Measurements from ENCODE around the gene TMOD4.

Gene TMOD4

DNA sequence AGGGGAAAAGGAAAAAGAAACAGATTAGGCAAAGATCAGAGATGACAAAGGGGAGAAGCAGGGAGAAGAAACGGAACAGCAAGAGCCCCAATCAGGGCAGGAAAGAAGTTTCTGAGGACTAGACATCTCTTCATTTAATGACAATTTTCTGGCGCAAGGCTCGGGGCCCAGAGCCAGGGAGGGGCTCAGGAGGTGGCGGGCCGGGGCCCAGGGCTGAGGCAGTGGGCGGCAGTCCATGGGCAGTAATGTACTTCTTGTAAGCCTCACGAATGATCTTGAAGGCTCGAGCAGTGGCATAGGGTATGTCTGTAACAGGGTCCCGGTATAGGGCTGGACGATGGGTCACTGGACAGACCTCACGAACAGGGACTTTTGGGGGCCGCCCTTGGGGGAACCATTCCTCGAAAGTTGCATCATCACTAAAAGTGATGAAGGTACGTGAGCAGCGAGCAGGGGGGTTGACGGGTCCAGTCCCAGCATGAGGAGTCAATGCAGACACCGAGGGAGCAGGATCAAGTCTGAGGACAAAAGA is 799 bp upstream of the TMOD4 start:
- Histone ChIP-seq H3K9ac (no peak overlapping the region), H3K36me3 (peaks cover 94% of the 10 kb centered on the region), H3K27me3 (no peaks in the 10 kb centered on the region), H3K4me3 (no peak overlapping the region), H3K27ac (no peak overlapping the region), H3K4me2 (no peak overlapping the region), H4K20me1 (no peaks in the 10 kb centered on the region), H3K4me1 (no peaks in the 10 kb centered on the region), H3K9me3 (no peaks in the 10 kb centered on the region)
- no peak for TF ChIP-seq Cebpa-rat (IDR thresholded peaks at IDR 0.05)

DNA sequence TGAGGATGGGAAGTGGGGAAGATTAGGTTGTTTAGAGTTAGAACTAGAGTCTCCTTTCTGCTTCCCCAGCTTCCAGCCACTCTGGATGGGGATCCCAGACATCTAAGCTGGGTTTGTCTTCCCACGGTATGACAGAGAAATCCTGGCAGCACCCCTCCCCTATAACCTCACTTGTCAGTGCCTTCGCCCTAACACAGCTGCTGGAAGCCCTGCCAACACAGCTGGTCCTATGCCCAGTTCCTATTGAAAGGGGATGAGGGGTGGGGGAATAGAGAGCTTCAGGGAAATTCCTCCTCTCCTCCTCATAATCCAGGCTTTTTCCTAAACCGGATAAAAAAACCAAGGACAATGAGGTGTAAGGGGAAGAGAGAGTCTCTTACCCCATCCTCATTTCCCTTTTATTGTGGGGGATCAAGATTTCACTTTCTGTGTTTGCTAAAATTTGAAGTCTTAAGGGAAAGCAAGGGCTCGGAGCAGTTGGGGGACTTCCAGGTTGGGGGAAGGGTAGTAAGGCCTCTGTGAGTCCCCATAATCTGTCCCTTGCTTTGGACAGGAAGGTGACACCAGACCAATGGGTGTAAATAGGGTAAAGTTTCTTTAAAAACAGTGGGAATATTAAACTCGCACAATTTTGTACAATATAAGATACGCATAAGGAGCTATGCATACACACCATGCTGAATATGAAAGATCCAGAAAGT is 590 bp downstream of the TMOD4 start:
- no peak for TF ChIP-seq Cebpa-rat (IDR thresholded peaks at IDR 0.05)
- Histone ChIP-seq H3K9ac (no peak overlapping the region), H3K4me1 (no peaks in the 10 kb centered on the region), H3K4me2 (no peak overlapping the region), H3K9me3 (no peaks in the 10 kb centered on the region), H3K27me3 (no peaks in the 10 kb centered on the region), H3K36me3 (peaks cover 94% of the 10 kb centered on the region), H3K27ac (no peak overlapping the region), H3K4me3 (no peak overlapping the region), H4K20me1 (no peaks in the 10 kb centered on the region)

DNA sequence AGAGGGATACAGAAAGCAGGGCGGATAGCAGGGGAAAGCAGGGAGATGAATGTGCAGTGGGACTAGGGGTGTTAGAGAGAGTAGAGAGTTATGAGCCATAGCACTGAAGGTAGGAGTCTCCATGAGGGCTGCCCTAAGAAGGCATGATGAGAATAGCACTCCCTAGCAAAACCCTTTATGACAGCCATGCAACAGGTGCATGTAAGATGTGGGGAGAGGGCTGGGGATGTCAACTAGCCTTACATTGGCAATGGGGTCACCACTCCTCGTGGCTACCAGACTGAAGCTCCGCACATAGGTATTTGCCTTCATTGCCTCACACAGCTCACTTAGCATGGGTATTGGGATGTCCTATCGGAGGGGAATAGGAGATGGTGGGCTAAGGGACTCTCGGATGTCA is 4.6 kb downstream of the TMOD4 start:
- Histone ChIP-seq H3K36me3 (peaks cover 85% of the 10 kb centered on the region), H3K27me3 (no peaks in the 10 kb centered on the region), H3K9ac (no peak overlapping the region), H3K4me2 (no peak overlapping the region), H3K9me3 (no peaks in the 10 kb centered on the region), H3K27ac (no peak overlapping the region), H4K20me1 (no peaks in the 10 kb centered on the region), H3K4me3 (no peak overlapping the region), H3K4me1 (peaks cover 11% of the 10 kb centered on the region)
- TF ChIP-seq Cebpa-rat (IDR thresholded peaks at IDR 0.05) = no peak

DNA sequence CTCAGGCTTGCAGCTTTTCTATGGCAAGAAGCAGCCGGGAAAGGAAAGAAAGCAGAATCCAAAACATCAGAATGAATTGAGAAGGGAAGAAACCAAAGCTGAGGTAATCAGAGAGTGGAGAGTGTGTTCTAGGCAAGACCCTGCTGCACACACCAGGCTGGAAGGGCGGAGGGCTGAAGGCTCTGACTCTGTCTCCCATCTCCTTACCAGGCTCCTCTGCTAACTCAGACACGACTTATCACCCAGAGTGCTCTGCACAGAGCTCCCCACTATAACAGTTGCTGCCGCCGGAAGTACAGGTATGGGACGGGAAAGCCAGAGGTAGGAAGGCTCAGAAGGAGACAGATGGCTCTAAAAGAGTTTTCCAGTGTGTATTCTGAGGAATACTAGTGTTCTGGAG is 8.7 kb downstream of the TMOD4 start:
- 0 out of 2 replicates have a peak overlapping the region, but pooled peaks have one; percentile 79 for H3K27ac ChIP-seq
- peak overlapping the region; percentile 85 for H3K4me2 ChIP-seq
- H4K20me1 ChIP-seq = no peaks in the 10 kb centered on the region
- peak overlapping the region; percentile 88 for H3K9ac ChIP-seq
- TF ChIP-seq Cebpa-rat (IDR thresholded peaks at IDR 0.05) = no peak
- H3K4me3 ChIP-seq = peak overlapping the region; percentile 79
- peaks cover 48% of the 10 kb centered on the region for H3K36me3 ChIP-seq
- H3K9me3 ChIP-seq = no peaks in the 10 kb centered on the region
- no peaks in the 10 kb centered on the region for H3K27me3 ChIP-seq
- peaks cover 33% of the 10 kb centered on the region for H3K4me1 ChIP-seq

DNA sequence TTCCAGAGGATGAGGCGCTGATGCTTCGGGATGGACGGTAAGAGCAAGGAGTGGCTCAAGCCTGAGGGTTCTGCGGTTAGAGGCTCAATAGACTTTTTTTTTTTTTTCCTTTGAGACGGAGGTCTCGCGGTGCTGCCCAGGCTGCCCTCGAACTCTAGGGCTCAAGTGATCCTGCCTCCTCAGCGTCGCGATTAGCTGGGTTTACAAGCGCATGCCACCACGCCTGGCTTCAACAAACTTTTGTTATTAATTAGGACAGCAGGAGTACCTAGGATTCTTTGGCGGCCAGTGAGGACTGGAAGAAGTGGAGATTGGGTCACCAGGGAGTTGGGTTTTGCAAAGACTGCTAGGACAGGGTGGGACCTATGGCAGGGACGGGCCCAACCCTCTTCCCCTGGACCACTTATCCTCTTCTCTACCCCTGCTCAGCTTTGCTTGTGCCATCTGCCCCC is 9.2 kb downstream of the TMOD4 start:
- Histone ChIP-seq H3K36me3 (peaks cover 47% of the 10 kb centered on the region), H3K27ac (peak overlapping the region; percentile 79), H4K20me1 (no peaks in the 10 kb centered on the region), H3K4me2 (peak overlapping the region; percentile 85), H3K27me3 (no peaks in the 10 kb centered on the region), H3K4me1 (peaks cover 33% of the 10 kb centered on the region), H3K9me3 (no peaks in the 10 kb centered on the region), H3K4me3 (peak overlapping the region; percentile 79), H3K9ac (peak overlapping the region; percentile 88)
- no peak for TF ChIP-seq Cebpa-rat (IDR thresholded peaks at IDR 0.05)

DNA sequence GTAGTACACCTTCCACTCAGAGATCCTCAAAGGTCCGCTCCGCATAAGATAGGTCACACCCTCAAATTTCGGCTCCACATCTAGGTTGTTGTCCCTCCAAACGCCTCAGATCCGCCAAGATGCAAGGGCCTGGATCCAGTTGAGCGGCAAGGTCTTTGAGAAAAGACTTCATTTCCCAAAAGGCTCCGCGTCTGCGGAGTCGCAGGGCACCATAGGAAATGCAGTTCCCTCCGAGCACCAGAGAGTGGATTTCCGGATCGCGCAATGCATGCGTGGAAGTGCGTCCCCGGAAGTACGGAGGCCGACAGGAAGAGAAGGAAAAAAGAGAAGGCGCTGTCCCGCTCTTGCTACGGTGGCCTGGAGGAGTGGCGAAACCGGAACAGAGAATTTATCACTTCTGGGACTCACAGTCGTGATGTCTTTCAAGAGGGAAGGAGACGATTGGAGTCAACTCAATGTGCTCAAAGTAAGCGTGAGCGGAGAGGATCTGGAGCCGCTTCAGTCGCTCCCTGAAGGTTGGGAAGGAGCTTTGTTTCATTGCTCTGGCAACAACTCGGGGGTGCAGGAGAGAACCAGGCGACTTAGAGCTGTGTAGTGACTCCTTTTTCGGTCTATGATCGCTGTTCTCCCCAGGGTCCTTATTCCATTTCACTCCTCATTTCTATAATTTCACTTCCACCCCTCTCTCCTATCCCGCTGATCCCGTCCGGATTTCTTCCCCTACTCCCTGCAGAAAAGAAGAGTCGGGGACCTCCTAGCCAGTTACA is 9.9 kb downstream of the TMOD4 start, which contains the start of the genes LYSMD1 and SCNM1:
Gene LYSMD1 (minus strand): TSS at position 165 of the 767 bp plus-strand sequence. CDS start 644 bp downstream, outside the sequence.
Gene SCNM1 (plus strand): TSS at position 407 of the 767 bp plus-strand sequence. CDS start 9 bp downstream, at position 416.
- Histone ChIP-seq H4K20me1 (no peaks in the 10 kb centered on the region), H3K4me2 (peak within 1 kb of the TSS; percentile 85), H3K27me3 (no peaks in the 10 kb centered on the region), H3K9ac (peak within 1 kb of the TSS; percentile 88), H3K36me3 (peaks cover 45% of the 10 kb centered on the region), H3K4me3 (peak within 1 kb of the TSS; percentile 79), H3K27ac (peak within 1 kb of the TSS; percentile 79), H3K9me3 (no peaks in the 10 kb centered on the region), H3K4me1 (peaks cover 33% of the 10 kb centered on the region)
- no peak for TF ChIP-seq Cebpa-rat (IDR thresholded peaks at IDR 0.05)

DNA sequence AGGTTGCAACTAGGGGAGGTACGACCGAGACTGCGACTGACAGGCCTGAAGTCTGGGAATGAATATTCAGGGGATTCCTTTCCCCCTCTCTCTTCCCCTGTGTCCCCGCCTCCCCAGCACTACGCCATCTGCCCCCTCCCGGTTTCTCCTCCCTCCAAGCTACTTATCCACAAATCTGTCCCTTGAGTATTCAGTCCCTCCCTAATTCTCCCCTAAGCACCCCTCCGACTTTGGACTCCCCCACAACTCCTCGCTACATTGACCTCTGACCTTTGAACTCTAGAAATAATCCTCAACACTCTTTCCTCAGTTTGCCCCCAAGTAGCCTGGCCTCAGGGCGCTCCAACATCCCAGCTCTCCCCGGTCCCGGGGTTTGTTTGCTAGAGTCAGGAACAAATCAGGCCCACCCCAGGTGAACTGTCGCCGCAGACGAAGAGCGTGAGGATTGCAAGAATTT is 10.5 kb downstream of the TMOD4 start:
- Histone ChIP-seq H3K27ac (peak overlapping the region; percentile 73), H3K27me3 (no peaks in the 10 kb centered on the region), H3K9me3 (no peaks in the 10 kb centered on the region), H3K36me3 (peaks cover 45% of the 10 kb centered on the region), H3K4me2 (peak overlapping the region; percentile 85), H4K20me1 (no peaks in the 10 kb centered on the region), H3K4me1 (peaks cover 39% of the 10 kb centered on the region), H3K9ac (peak overlapping the region; percentile 75), H3K4me3 (peak overlapping the region; percentile 79)
- no peak for TF ChIP-seq Cebpa-rat (IDR thresholded peaks at IDR 0.05)

DNA sequence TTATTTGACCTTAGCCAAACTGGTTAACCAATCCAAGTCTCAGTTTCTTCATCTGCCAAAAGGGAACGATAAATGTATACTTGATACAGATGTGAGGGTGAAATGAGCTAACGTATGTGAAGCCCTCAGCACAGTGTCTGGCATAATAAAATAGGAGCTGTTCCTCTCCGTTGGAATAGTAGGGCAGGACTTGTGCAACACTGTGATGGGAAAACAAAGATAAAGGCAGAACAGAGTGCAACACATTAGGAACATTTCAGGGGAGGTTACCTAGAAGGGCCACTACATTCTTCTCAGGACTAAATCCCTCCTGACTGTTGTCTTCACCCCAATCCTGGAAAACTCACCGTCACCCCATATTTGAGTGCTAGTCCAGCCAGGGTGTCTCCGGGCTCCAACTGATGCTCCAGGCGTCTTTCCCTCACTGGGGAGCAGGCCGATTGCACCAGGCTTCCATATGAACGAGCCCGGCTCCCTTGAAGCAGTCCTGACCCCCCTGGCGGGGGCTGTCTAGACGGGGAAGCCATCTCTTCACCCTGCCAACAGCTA is 11.0 kb downstream of the TMOD4 start:
- peak overlapping the region; percentile 73 for H3K27ac ChIP-seq
- H3K27me3 ChIP-seq = no peaks in the 10 kb centered on the region
- no peak for TF ChIP-seq Cebpa-rat (IDR thresholded peaks at IDR 0.05)

DNA sequence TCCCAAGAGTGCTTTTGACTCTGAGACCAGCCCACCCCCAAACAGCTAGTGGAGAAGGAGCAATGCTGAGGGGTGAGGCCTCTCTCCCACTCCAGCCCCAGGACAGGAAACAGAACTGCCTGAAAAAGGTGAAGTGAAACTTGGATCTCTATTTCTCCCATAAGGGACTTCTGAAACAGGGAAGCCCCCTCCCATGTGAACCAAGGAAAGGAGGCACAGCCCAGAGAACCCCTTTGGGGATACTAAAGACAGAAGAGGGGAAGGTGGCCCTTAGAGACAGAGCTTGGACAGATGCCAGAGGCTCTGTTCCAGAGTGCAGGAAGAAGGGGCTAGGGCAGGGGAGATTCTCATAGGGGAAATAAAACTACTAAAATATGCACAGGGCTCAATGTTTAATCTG is 16.4 kb downstream of the TMOD4 start:
- Histone ChIP-seq H3K9ac (peak overlapping the region; percentile 34; the same call in 1 of the 2 replicates), H4K20me1 (no peaks in the 10 kb centered on the region), H3K4me3 (0 out of 2 replicates have a peak overlapping the region, but pooled peaks have one; percentile 40), H3K9me3 (no peaks in the 10 kb centered on the region), H3K27ac (peak overlapping the region; percentile 86), H3K36me3 (peaks cover 19% of the 10 kb centered on the region), H3K4me1 (peaks cover 64% of the 10 kb centered on the region), H3K4me2 (peak overlapping the region; percentile 95), H3K27me3 (no peaks in the 10 kb centered on the region)
- TF ChIP-seq Cebpa-rat (IDR thresholded peaks at IDR 0.05) = no peak

More for the DNA sequence above, 11.0 kb downstream of the TMOD4 start:
- H3K36me3 ChIP-seq = peaks cover 42% of the 10 kb centered on the region
- no peaks in the 10 kb centered on the region for H3K9me3 ChIP-seq
- peak overlapping the region; percentile 79 for H3K4me3 ChIP-seq
- H3K4me1 ChIP-seq = peaks cover 44% of the 10 kb centered on the region
- H4K20me1 ChIP-seq = no peaks in the 10 kb centered on the region
- peak overlapping the region; percentile 75 for H3K9ac ChIP-seq
- H3K4me2 ChIP-seq = peak overlapping the region; percentile 85

All from BLaER1 (cell line).